GM18870 (cell line): ENCODE measurements around the gene ABHD2.
"Not testable (repeated sequence)": the region's sequence is repeated elsewhere in the genome, so short reads cannot be mapped to it uniquely, and the experiment has no call there.

Experiments used
- ATAC-seq: cut with Tn5 transposase; IDR thresholded peaks from one replicate; pipeline ENCODE4 v1.9.1; 2021; ENCODE audit warnings: moderate library complexity; ENCODE audit not compliant: unreplicated experiment

ABHD2 gene

DNA sequence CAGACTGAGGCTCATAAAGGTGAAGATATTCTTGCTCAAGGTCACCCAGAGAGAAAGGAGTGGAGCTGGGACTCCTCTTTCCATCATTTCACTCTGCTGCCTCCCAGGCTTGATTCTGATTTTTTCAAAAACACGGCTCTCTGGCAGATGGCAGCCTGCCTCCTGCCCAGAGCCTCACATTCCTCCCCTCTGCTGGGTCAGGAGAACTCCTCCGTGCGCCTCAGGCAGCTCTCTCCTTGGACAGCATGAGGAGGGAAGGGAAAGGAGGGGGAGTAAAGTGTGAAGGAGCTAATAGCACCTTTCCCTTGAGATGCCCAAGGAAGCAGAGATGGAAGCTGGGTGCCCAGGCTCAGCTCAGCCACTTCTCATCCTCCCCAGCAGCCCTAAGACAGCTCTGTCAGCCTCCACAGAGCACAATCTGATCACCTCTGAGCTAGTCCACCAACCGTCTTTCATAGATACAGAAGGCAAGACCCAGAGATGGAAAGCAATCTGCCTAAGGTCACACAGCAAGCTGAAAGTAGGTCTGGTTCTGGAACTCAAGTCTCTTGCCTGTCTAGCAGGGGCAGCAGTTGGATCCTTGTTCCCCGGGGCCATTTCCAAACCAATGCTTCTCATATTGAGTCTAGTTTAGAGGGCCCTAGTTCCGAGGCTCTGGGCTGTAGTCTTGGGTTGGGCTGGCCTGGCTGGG lies 129.6 kb downstream of the ABHD2 start:
- ATAC-seq = no peak

GRCh38 chr15:89218531-89218930 lies 130.3 kb downstream of the ABHD2 start:
- no peak for ATAC-seq

DNA sequence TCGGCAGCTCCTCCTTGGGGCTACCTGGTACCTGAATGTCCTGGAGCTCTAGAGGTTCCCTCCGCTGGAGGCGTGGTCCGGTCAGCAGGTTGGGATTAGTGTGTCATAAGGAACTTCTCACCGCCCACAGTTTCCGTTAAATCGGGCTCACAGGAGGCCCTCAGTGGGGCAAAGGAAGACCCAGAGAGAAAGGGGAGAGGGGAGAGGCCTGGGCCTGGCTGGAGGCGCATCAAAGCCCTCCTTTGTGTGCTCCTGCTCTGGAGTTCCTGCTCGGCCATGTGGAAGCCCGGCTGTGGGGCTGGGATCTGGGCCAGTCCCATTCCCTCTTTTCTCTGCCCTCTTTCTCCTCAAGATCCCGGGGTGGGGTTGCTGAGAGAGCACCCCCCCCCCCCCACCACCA lies 133.3 kb downstream of the ABHD2 start, which contains the start of gene RLBP1:
TSS of gene RLBP1 (minus strand) at position 37 of the 400 bp plus-strand sequence. CDS start 2,604 bp downstream, outside the sequence.
- ATAC-seq = no peak

- no peak for ATAC-seq
These were observed 137.3 kb downstream of the ABHD2 start for GRCh38 chr15:89225588-89225987.

GRCh38 chr15:89226359-89227221 lies 138.3 kb downstream of the ABHD2 start:
- no peak for ATAC-seq

DNA sequence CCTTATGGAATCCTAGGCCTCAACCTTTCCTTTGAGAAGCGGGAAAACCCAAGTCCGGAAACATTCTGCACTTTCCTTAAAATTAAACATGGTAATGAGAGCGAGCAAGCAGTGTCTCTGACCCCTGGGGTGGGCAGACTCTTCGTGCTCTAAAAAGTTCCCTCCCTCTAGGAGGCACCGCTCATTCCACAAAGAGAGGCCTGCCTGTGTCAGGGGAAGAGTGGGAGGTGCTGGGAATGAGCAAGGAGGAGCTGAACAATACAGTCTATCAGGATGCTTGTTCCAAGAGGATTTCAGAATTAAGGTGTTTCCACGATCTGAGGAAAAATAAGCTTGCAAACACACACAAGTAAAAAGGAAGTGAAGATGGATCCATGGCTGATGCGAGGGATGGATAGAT lies 139.2 kb downstream of the ABHD2 start:
- no peak for ATAC-seq

DNA sequence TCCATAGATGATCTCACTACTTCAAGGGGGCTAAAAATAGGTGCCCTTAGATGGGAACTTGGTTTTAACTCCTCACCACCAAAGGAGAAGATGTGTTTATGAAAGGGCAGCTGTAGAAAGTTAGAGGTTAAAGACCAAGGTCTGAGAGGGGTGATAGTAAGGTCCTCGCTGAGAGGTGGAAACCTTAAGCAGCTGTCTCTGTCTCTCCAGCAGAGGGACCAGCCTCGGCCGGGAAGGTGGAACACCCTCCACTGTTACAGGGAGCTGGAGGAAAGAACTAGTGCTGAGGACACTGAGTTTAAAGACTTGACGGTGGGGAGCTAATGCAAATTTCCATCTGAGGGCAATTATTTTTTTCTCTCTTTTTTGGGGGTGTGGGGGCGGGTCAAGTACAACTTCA lies 142.0 kb downstream of the ABHD2 start:
- no peak for ATAC-seq

GRCh38 chr15:89231832-89232231 lies 143.6 kb downstream of the ABHD2 start:
- no peak for ATAC-seq

- not testable (repeated sequence) for ATAC-seq
These were observed 151.9 kb downstream of the ABHD2 start for GRCh38 chr15:89239883-89240810.

DNA sequence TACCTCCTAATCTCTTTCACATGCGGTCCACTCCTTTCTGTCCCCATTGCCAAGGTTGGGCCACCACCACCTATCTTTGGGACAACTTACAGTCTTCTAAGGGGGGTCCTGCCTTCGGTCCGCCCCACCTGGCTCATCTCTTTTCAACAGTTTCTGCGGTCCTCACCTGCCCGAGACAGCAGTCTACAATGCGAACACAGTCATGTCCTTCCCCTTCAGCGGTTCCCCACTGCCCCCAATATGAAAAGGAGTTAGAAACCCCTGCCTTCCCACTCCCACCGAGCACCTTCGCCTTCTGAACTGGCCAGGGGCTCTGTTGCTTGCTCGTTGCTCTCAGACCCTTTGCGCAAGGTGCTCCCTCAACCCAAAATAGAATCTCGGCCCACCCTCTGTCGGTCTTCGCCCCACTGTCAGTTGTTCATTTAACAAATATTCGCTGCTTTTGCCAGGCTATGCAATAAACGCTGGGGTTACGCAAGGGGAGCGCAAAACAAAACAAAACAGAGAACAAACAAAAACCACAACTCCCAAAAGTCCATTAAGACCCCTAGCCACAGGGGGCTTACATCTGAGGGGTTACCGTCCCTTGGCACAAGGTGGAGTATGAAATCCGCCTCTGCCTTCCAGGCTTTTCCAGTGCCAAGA lies 154.9 kb downstream of the ABHD2 start:
- ATAC-seq = no peak

- peak; percentile 85 for ATAC-seq
These were observed 155.7 kb downstream of the ABHD2 start, which contains the start of gene FANCI for GRCh38 chr15:89243691-89244573. TSS of gene FANCI (plus strand) at chr15:89243979. CDS start at chr15:89247648, 3,669 bp downstream.

DNA sequence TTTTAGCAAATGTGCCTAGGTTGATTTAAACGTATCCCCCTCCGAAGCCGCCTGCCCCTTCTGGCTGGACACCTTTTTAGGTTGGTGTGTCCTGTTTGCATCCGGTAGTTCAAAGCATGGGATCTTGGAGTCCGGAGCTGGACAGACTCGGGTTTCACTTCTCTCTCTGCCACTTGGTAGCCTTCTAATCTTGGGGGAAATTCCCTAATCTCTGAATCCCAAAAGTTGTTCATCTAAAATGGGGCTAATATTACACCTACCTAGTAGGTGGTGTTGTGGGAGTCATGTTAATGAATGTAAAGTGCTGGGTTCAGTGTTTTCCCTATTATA lies 156.3 kb downstream of the ABHD2 start:
- ATAC-seq = no peak

- no peak for ATAC-seq
These were observed 159.2 kb downstream of the ABHD2 start for GRCh38 chr15:89247446-89247845.

DNA sequence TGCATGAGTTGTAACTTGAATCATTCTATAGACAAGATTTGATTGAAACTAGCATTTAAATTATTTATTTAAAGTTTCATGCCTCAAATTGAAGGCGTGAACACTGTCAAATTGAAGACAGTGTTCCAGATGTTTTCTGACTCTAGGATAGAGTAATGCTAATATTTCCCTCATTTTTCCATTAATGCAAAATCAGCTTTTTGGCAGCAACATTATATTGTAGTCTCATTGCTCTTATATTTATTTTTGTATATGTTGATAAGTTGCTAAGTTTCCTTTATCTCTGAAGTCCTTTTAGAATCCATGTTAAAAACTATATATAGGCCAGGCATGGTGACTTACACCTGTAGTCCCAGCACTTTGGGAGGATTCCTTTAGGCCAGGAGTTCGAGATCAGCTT lies 160.3 kb downstream of the ABHD2 start:
- ATAC-seq = no peak

- ATAC-seq = not testable (repeated sequence)
These were observed 161.9 kb downstream of the ABHD2 start for GRCh38 chr15:89250142-89250541.
